Raji (cell line): ENCODE data around the gene HSPA1B.

Experiments used
- POLR2A ChIP-seq: IDR thresholded peaks from 2 replicates; pipeline ENCODE4 v1.6.1; 2011; ENCODE audit warnings: low read depth, low read length, control low read depth; ENCODE audit not compliant: insufficient read depth

HSPA1B gene

GRCh38 chr6:31847276-31847978 lies 19.9 kb downstream of the HSPA1B start:
- TF ChIP-seq POLR2A = no peak

DNA sequence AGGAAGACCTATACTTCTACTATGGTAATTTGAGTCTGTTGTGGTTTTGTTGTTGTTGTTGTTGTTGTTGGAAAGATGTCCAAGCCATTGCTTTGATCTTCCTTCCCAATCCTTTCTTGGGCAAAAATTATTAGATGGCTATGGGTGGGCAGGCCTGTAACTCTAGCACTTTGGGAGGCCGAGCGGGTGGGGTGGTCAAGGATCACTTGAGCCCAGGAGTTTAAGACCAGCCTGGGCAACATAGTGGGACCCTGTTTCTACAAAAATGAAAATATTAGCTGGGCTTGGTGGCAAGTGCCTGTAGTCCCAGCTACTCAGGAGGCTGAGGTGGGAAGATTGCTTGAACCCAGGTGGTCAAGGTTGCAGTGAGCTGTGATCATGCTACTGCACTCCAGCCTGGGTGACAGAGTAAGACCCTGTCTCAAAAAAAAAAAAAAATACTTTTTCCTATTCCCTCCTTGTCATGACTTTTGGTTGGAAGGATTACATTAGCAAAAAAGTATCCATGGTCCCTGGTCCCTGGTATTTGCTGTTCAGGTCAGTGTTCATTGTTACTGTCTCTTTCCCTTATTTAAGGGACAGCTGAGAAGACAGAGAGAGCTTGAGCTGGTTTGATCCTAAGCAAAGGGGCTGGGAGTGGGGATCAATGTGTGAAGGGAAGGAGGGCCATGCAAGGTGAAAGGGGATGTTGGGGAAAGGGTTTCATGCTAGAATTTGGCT lies 23.4 kb downstream of the HSPA1B start:
- no peak for TF ChIP-seq POLR2A

DNA sequence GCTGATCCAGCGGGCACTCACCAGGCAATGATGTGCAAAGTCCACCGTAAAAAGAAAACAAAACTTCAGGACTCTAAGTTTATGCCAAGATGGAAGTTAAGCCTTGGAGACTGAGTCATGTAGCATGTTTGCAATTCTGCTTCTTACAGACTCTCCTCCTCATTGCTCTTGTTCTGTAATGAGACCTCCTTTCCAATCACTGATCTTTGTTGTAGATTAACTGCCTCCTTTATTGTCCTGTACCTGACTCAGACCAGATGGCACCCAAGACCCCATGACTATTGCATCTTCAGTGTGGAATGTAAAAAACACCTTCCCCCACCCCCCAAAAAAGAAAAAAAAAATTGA lies 23.9 kb downstream of the HSPA1B start:
- TF ChIP-seq POLR2A = no peak

GRCh38 chr6:31858707-31859106 lies 31.2 kb downstream of the HSPA1B start:
- TF ChIP-seq POLR2A = no peak

DNA sequence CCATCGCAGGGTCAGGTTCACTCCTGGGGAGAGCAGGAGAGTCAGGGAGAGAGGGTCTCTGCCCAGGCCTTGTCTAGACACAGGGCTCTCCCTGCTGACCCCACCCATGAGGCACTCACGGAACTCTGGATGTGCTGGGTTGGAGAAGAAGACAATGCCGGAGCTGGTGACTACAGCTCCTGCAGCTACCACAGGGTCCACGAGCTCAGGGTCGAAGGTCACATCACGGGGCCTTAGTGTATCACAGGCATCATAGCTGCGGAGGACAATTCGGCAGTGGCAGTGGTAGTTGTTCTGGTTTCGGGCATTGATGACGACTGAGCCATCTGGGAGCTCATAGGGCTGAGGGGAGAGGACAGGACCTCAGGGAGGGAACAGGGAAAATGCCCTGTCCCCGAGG lies 32.4 kb downstream of the HSPA1B start:
- no peak for TF ChIP-seq POLR2A

- TF ChIP-seq POLR2A = no peak
These were observed 32.8 kb downstream of the HSPA1B start for GRCh38 chr6:31860349-31860748.

GRCh38 chr6:31861150-31861549 lies 33.6 kb downstream of the HSPA1B start:
- TF ChIP-seq POLR2A = no peak

- TF ChIP-seq POLR2A = no peak
These were observed 34.4 kb downstream of the HSPA1B start for GRCh38 chr6:31861919-31862343.

DNA sequence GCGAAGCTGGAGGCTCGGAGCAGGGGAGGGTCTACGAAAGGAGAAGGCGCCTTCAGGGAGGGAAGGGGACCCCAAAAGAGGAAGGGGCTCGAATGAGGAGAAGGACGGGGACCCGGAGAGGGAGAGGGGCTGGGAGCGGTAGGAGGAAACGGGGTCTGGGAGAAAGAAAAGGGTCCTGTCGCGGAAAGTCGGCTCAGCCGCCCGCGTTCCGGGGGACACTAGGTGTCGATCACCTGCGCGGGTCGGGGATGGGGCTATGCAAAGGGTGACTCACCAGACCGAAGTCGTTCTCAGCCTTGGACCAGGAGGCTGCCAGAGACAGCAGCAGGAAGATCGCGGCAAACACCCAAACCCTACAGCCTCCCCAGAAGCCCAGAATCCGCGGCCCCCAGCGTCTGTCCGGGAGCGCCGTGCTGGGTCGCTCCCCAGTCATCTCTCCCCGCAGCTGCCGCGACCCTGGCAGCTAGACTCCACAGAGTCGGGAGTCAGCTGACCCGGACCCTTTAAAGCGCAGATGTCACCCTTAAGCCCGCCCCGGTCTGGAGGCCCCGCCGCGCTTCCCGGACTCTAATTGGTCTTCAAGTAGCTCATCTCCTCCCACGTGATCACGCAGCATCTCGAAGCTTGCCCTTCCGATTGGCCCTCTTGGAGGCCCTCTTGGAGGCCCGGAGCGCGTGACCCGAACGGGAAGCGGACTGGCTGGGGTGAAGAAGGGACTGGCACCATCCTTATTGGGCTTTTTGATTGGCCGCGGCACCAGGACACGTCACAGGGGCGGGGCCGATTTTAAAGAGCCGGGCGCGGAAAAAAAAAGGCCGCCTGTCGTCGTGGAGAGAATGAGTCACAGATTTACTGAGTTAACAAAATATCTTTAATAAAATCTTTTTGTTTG lies 35.1 kb downstream of the HSPA1B start, which contains the start of gene NEU1:
Gene NEU1, minus strand, starts transcription at position 478 of the 892 bp plus-strand sequence. Its CDS starts 45 bp downstream, at position 433.
- peak; percentile 95 for TF ChIP-seq POLR2A

- TF ChIP-seq POLR2A = no peak
These were observed 37.3 kb downstream of the HSPA1B start for GRCh38 chr6:31864818-31865204.

GRCh38 chr6:31865205-31866118 lies 37.9 kb downstream of the HSPA1B start:
- no peak for TF ChIP-seq POLR2A

- TF ChIP-seq POLR2A = no peak
These were observed 41.8 kb downstream of the HSPA1B start for GRCh38 chr6:31869343-31869742.

GRCh38 chr6:31870385-31870921 lies 42.9 kb downstream of the HSPA1B start:
- no peak for TF ChIP-seq POLR2A

DNA sequence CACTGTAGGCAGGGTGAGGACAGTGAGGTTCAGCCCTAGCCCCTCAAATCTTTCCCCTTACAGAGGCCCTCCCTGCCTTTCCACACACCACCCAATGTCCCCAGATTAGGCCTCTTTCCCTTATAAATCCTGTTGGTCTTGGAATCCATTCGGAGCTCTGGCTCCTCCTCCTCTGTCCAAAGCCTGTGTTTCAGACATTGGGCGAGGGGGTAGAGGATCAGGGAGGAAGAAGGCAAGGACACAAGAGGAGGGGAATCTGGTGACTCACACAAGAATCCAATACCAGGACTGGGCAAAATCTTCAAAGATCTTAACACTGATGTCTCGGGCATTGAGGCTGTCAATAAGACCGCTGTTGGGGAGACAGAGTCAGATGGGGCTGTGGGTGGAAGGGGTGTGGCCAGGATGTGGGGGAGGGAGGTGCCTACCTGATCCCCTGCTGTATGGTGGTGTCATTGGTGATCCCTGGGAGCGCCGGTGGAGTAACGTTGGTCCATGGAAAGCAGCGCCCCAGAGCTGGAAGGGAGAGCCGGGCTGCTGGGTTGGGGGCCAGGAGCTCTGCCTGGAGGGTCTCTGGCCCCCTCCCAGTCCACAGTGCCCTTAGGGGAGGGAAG lies 43.6 kb downstream of the HSPA1B start:
- TF ChIP-seq POLR2A = no peak
